ENCODE data around the gene HMCN2. TPM values are rescaled to one million over a fixed set of nuclear protein-coding genes. Genes with fewer than 3 reads are reported as not detected.
"Not testable (repeated sequence)": the region's sequence is repeated elsewhere in the genome, so short reads cannot be mapped to it uniquely, and the experiment has no call there.

The HMCN2 gene
- total RNA-seq, 1 donor from 2014 or later, result not detected

DNA sequence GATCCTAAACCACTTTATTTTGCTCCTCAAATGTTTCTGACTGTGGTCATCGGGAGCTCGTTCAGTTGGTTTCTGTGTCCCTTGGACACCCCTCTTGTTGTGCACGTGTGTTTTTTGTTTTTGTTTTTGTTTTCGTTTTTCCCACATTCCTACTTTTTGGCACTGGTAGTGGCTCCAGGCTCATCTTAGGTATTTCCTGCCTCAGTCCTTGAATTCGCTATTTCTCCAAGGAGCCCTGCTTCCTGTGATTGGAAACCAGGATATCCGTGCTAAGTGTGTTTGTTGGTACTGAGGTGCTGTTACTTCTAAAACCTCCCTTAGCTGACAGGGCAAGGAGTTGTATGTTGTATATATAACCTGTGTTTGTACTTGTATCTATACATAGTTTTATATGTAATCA, 5.9 kb downstream of the HMCN2 start:
- ChIA-PET CTCF (interaction anchor here (1.2 kb wide), 1 partner anchor 165 kb away, joined by 3 read pairs; no protein-coding TSS in a partner anchor), POLR2A (no interaction called here)
- Mint-ChIP-seq H3K4me3 (no peak overlapping the region), H3K27ac (no peak overlapping the region), H3K36me3 (ENCODE audit: low read depth) (no peaks in the 10 kb centered on the region), H3K9me3 (no peaks in the 10 kb centered on the region), H3K4me1 (peaks cover 3% of the 10 kb centered on the region), H3K27me3 (peaks cover 42% of the 10 kb centered on the region)
- ATAC-seq (ENCODE audit: low read depth) (no peak), DNase-seq (no peak)
- intact Hi-C loops (cut with micrococcal nuclease), result no loop called here
- TF ChIP-seq, protein P1, sequence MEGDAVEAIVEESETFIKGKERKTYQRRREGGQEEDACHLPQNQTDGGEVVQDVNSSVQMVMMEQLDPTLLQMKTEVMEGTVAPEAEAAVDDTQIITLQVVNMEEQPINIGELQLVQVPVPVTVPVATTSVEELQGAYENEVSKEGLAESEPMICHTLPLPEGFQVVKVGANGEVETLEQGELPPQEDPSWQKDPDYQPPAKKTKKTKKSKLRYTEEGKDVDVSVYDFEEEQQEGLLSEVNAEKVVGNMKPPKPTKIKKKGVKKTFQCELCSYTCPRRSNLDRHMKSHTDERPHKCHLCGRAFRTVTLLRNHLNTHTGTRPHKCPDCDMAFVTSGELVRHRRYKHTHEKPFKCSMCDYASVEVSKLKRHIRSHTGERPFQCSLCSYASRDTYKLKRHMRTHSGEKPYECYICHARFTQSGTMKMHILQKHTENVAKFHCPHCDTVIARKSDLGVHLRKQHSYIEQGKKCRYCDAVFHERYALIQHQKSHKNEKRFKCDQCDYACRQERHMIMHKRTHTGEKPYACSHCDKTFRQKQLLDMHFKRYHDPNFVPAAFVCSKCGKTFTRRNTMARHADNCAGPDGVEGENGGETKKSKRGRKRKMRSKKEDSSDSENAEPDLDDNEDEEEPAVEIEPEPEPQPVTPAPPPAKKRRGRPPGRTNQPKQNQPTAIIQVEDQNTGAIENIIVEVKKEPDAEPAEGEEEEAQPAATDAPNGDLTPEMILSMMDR (IDR thresholded peaks at IDR 0.05), result no peak

DNA sequence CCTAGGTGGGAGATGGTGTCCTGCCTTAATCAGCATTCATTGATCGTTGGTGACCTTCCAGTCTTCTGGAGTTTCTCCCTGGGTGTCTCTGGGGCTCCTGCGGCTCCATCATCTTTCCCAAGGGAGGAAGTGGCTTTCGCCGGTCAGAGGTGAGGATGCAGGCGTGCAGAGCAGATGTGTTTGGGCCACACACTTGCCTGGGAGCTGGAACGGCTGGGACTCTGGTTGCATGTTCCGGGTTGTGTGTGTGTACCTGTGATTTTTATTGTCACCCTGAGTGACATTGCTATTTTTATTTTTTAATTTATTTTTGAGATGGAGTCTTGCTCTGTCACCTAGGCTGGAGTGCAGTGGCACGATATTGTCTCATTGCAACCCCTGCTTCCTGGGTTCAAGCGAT, 9.6 kb downstream of the HMCN2 start:
- TF ChIP-seq, protein P1 (IDR thresholded peaks at IDR 0.05), result no peak
- Mint-ChIP-seq H3K4me3 (no peak overlapping the region), H3K36me3 (ENCODE audit: low read depth) (no peaks in the 10 kb centered on the region), H3K27ac (no peak overlapping the region), H3K9me3 (no peaks in the 10 kb centered on the region), H3K4me1 (no peaks in the 10 kb centered on the region), H3K27me3 (peaks cover 20% of the 10 kb centered on the region)
- intact Hi-C loops (cut with micrococcal nuclease), result no loop called here
- no peak for DNase-seq
- CTCF ChIA-PET, result no interaction called here
- ATAC-seq (ENCODE audit: low read depth), result no peak
- POLR2A ChIA-PET, result no interaction called here

DNA sequence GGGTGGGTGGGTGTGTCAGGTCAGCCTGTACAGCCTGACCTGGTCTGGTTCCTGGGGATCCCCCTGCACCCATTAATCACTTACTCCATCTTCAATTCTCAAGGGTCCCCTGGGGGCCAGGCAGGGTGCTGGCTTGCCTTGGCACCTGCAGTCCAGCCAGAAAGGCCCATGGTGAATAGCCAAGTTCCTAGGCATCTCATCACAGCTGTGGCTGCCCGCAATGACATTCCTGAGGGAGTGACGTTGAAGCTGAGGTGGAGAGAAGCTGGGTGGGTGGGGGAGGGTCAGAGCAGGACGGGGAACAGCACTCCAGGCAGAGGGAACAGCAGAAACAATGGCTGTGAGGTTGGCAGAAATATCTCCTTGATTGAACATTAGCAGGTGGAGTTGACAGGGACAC, 10.6 kb downstream of the HMCN2 start:
- intact Hi-C loops (cut with micrococcal nuclease), result no loop called here

DNA sequence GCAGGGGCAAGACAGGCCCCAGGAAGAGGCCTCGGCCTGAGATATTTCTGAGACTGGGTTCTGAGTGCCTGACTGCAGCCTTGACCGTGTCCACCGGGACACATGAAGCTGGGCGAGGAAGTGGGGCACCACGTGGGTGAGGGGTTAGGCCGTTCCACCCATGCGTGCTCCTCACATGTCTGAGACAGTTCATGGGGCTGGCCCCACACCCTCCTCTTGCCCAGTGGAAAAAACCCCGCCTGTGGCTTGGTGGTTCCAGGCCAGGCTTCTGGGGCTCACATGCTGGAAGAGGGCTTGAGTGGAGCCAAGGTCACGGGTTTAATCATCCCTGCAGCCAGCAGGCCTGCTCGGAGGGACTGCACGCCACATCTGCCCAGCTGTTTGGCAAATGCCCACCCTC, 11.4 kb downstream of the HMCN2 start:
- H3K36me3 Mint-ChIP-seq (ENCODE audit: low read depth), result no peaks in the 10 kb centered on the region
- intact Hi-C loops (cut with micrococcal nuclease), result no loop called here
- DNase-seq, result no peak
- H3K4me3 Mint-ChIP-seq, result no peak overlapping the region
- H3K4me1 Mint-ChIP-seq, result no peaks in the 10 kb centered on the region
- H3K9me3 Mint-ChIP-seq, result no peaks in the 10 kb centered on the region
- CTCF ChIA-PET, result no interaction called here
- H3K27ac Mint-ChIP-seq, result no peak overlapping the region
- peaks cover 7% of the 10 kb centered on the region for H3K27me3 Mint-ChIP-seq
- no peak for ATAC-seq (ENCODE audit: low read depth)
- TF ChIP-seq, protein P1 (IDR thresholded peaks at IDR 0.05), result no peak
- POLR2A ChIA-PET, result no interaction called here

More for the DNA sequence above, 10.6 kb downstream of the HMCN2 start:
- peaks cover 13% of the 10 kb centered on the region for H3K27me3 Mint-ChIP-seq
- DNase-seq (no peak), ATAC-seq (ENCODE audit: low read depth) (no peak)
- TF ChIP-seq, protein P1 (IDR thresholded peaks at IDR 0.05), result no peak
- H3K9me3 Mint-ChIP-seq, result no peaks in the 10 kb centered on the region
- ChIA-PET POLR2A (no interaction called here), CTCF (no interaction called here)
- H3K27ac Mint-ChIP-seq, result no peak overlapping the region
- no peaks in the 10 kb centered on the region for H3K36me3 Mint-ChIP-seq (ENCODE audit: low read depth)
- H3K4me3 Mint-ChIP-seq, result no peak overlapping the region
- H3K4me1 Mint-ChIP-seq, result no peaks in the 10 kb centered on the region

DNA sequence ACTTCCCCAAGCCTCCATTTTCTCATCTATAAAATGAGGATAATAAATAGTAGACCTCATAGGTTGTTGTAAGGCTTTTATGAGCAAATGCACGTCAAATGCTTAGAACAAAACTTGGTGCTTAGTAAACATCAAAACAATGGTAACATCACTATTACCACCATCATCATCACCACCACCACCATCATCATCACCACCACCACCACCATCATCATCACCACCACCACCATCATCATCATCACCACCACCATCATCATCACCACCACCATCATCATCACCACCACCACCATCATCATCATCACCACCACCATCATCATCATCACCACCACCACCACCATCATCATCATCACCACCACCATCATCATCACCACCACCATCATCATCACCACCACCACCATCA, 12.0 kb downstream of the HMCN2 start:
- H3K9me3 Mint-ChIP-seq; CTCF ChIA-PET; DNase-seq; intact Hi-C loops (cut with micrococcal nuclease); H3K4me3 Mint-ChIP-seq; H3K27ac Mint-ChIP-seq; POLR2A ChIA-PET; H3K36me3 Mint-ChIP-seq (ENCODE audit: low read depth); H3K27me3 Mint-ChIP-seq; ATAC-seq (ENCODE audit: low read depth); H3K4me1 Mint-ChIP-seq: not testable (repeated sequence)

DNA sequence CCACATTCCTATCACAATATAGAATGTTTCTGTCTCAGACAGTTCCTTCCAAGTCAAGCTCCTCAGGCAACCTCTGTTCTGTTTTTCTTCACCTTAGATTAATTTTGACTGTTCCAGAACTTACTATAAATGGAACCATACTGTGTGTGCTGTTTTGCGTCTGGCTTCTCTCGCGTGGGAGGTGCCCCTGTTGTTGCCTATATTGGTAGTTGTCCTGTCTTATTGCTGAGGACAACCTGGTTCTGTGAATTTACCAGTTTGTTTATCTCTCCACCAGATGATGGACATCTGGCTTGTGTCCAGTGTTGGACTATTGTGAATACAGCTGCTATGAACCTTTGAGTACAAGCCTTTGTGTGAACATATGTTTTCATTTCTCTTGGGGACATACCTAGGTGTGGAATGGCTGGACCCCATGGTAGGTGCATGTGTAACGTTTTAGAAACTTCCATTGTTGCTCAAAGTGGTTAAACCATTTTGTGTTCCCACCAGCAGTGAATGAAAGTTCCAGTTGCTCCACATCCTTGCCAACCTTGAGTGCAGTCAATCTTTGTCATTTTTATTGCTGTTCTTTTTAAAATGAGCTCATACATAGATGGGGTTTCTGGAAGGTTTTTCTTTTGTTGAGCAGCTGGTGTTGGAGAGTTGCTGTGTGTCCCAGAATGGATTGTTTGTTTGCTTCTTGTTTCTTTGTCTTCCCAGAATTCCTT, 18.1 kb downstream of the HMCN2 start:
- ATAC-seq (ENCODE audit: low read depth) (no peak), DNase-seq (no peak)
- POLR2A ChIA-PET, result no interaction called here
- Mint-ChIP-seq H3K36me3 (ENCODE audit: low read depth) (no peaks in the 10 kb centered on the region), H3K9me3 (no peaks in the 10 kb centered on the region), H3K27me3 (peaks cover 21% of the 10 kb centered on the region), H3K27ac (no peak overlapping the region), H3K4me1 (no peaks in the 10 kb centered on the region), H3K4me3 (no peak overlapping the region)
- CTCF ChIA-PET, result no interaction called here
- TF ChIP-seq, protein P1 (IDR thresholded peaks at IDR 0.05), result no peak
- intact Hi-C loops (cut with micrococcal nuclease), result no loop called here

All from activated B cell treated with CpG ODN at 0.5 μM for 24 hours (primary cell).